GM18517 (cell line): ENCODE measurements around the gene LAMB3.

Source experiments
- ATAC-seq: cut with Tn5 transposase; IDR thresholded peaks from one replicate; pipeline ENCODE4 v1.9.1; 2021; ENCODE audit warnings: mild to moderate bottlenecking, moderate library complexity; ENCODE audit not compliant: unreplicated experiment

The LAMB3 gene

DNA sequence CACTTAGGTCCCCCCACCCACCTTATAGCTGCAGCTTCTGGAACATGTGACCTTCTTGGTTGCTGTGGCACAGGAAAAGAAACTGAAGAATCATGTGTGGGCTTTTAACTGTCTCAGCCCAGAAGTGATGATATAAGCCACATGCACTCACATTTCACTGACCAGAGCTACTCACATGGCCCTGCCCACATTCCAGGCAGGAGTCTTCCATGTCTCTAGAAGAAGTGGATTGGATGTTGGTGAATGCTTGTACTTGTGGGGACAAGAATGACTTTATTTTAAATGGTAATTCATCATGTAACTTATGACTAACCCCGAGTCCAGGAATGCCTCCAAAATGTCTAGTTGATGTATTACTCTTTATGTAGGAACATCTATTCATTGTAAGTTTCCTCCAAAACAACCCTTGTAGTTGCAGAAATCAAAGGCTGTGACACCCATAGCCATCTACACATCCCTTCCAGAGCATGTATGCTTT, 84.5 kb downstream of the LAMB3 start:
- no peak for ATAC-seq

DNA sequence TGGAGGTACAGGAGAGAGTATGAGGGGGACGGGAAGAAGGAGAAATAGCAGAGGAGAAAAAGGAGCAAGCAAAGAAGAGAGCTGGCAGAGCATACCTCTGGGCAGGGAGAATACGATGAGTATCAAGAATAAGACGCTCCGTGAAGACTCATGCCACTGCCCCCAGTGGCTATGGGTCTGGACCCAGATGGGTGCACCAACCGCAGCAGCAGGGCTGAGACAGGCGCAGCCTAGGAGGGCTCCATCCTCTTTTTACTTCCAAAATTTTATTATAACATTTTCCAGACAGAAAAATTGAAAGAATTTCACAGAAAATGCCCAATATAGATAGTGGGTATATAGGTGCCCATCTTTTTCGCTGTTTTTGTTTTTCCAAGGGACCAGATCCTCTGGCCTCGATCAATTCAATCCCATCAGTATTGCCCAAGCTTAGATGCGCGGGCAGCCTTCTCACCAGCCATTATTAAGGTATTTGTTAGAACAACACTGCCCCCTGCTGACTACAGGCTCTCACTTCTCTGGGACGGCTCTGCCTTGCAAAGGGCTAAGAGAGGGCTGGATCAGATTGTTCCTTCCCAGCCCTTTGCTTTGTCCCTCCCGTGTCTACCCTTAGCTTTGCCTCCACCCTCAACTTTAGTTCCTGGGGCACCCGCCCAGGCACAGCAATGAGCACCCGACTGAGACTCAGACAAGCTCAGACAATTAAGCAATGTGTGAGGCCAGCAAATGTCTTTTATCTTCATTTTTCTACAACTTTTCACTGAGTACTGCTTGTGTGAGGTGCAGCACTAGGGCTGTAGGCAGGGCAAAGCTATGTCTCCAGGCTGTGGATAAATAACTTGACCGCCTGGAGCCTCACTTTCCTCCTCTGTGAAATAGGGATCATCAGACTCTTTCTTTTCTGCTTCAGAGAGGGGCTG, 86.2 kb downstream of the LAMB3 start:
- peak; percentile 83 for ATAC-seq
